Duodenal mucosa (tissue), 2 donors: ENCODE data around the gene LBHD2.
A peak's percentile ranks its signal among the peaks of the same experiment; 100 is the strongest.
"Not testable (repeated sequence)": the region's sequence is repeated elsewhere in the genome, so short reads cannot be mapped to it uniquely, and the experiment has no call there.

Experiments used
- H3K27ac ChIP-seq: one replicate; pipeline ENCODE4 v1.7.0; 2013; ENCODE audit warnings: low read depth, low read length
- H3K27me3 ChIP-seq, 2 donors: one replicate each; pipeline ENCODE4 v1.7.0; 2013; ENCODE audit warnings: low read length in 2 of 2, control low read depth in 1 of 2; ENCODE audit not compliant: insufficient read depth in 2 of 2, control insufficient read depth in 1 of 2
- H3K36me3 ChIP-seq, 2 donors: one replicate each; pipeline ENCODE4 v1.7.0; 2013; ENCODE audit warnings: low read length in 2 of 2, control low read depth in 1 of 2; ENCODE audit not compliant: insufficient read depth in 2 of 2, control insufficient read depth in 1 of 2
- H3K4me1 ChIP-seq, 2 donors: one replicate each; pipeline ENCODE4 v1.7.0; 2013; ENCODE audit warnings: low read length in 2 of 2, control low read depth in 1 of 2; ENCODE audit not compliant: insufficient read depth in 2 of 2, control insufficient read depth in 1 of 2
- H3K4me3 ChIP-seq, 2 donors: one replicate each; pipeline ENCODE4 v1.7.0; 2013; ENCODE audit warnings: low read length in 2 of 2, low read depth in 1 of 2
- H3K9ac ChIP-seq, 2 donors: one replicate each; pipeline ENCODE4 v1.7.0; 2013; ENCODE audit warnings: low read length in 2 of 2, low read depth in 1 of 2
- H3K9me3 ChIP-seq, 2 donors: one replicate each; pipeline ENCODE4 v1.7.0; 2013; ENCODE audit warnings: low read length in 2 of 2, control low read depth in 1 of 2; ENCODE audit not compliant: control insufficient read depth in 1 of 2

Gene LBHD2

DNA sequence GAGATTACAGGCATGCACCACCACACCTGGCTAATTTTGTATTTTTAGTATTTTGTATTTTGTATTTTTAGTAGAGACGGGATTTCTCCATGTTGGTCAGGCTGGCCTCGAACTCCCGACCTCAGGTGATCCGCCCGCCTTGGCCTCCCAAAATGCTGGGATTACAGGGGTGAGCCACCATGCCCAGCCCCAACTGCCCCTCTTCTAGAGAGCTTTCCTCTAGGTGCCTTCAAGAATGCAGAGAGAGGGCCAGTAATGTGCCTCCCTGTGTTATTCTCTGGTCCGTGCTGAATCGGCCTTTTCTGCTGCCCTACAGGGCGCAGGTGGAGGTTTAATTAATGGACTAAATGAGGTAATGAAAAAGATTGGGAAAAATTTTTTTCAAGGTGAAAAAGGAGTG, 35.5 kb downstream of the LBHD2 start:
- H3K4me1 ChIP-seq, result peaks cover 47 to 53% of the 10 kb centered on the region in 2 donors
- H3K9ac ChIP-seq, H3K9me3 ChIP-seq, H3K27ac ChIP-seq, H3K4me3 ChIP-seq, H3K36me3 ChIP-seq: not testable (repeated sequence)
- H3K27me3 ChIP-seq, result peaks cover 0 to 14% of the 10 kb centered on the region in 2 donors

DNA sequence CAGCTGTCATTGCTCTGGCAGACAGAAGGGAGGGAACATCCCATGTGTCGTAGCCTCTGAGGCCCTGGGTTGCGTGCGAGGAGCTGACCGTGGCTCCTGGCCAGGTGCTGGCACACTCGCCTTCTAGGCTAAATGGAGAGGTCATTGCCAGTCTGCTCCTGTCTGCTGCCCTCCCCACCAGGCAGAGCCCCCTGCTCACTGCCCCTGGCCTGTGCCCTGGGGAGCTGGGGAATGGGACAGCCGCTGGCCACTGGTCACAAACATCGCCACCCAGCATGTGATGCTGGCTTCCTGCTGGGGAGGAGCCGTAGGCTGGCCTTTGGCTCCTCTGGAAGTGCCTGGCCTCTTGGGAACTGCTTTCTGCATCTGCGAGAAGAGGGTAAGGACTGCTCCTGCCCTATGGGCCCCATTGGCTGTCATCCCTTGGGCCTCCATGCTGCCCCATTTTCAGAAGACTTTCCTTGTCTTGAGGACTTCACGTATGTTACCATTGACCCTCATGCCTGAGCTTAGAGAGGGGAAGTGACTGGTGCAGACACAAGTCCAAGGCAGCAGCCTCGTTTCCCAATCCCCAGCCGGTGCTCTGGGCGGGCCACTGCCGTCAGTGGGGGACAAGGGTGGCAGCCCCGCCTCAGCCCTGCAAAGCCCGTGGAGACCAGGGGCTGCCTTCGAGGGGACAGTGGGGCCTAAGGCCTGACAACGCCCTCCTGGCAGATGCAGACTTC, 37.3 kb downstream of the LBHD2 start:
- H3K9ac ChIP-seq, result no peak overlapping the region

DNA sequence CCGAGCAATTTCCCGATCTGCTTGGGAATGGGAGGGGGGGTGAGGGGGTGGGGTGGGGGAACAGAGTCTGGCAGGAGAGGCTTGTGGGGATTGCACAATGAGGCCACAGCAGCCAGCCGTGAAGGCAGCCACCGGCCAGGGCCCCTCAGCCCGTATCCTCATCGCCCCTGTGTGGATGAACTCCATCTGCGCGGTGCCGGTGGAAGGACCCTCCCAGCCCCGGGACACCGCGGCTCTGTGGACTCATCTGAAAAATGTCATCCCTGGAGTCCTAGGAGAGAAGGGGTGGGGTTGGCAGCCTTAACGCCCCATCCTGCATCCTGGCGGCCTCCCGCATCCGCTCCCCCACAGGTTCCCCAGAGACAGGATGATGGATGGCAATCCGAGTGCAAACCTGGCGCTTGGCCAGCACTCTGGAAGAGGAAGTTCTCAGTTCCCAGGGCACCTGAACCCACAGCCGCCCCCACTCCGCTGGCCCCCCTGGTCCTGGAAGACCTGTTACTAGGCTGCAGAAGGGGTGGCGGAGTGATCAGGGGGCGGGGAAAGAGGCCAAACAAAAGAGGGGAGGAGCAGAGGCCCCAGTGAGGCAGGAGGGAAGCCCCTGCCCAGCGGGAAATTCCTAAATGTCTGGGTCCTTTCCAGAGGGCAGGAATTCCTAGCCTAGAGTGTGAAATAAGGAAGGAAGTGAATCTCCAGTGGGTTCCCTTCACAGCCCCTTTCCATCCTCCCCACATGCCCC, 38.0 kb downstream of the LBHD2 start:
- Histone ChIP-seq H3K27ac (peak overlapping the region; percentile 84), H3K9me3 (no peaks in the 10 kb centered on the region), H3K27me3 (peaks cover 4 to 14% of the 10 kb centered on the region in 2 donors), H3K4me3 (peak overlapping the region; percentile 19 to 40), H3K4me1 (peaks cover 62 to 69% of the 10 kb centered on the region in 2 donors), H3K36me3 (no peaks in the 10 kb centered on the region), H3K9ac (peak overlapping the region in 1 of 2 donors; percentile 48)

More for the DNA sequence above, 37.3 kb downstream of the LBHD2 start:
- H3K9me3 ChIP-seq, result no peaks in the 10 kb centered on the region
- H3K27me3 ChIP-seq, result peaks cover 4 to 14% of the 10 kb centered on the region in 2 donors
- H3K4me3 ChIP-seq, result peak overlapping the region in 1 of 2 donors; percentile 35
- H3K27ac ChIP-seq, result peak overlapping the region; percentile 84
- peaks cover 59 to 65% of the 10 kb centered on the region in 2 donors for H3K4me1 ChIP-seq
- no peaks in the 10 kb centered on the region for H3K36me3 ChIP-seq

- Histone ChIP-seq H3K4me1 (peaks cover 62 to 73% of the 10 kb centered on the region in 2 donors), H3K9ac (peak overlapping the region in 1 of 2 donors; percentile 48)
These were observed 38.6 kb downstream of the LBHD2 start for GRCh38 chr14:103122585-103122946.

DNA sequence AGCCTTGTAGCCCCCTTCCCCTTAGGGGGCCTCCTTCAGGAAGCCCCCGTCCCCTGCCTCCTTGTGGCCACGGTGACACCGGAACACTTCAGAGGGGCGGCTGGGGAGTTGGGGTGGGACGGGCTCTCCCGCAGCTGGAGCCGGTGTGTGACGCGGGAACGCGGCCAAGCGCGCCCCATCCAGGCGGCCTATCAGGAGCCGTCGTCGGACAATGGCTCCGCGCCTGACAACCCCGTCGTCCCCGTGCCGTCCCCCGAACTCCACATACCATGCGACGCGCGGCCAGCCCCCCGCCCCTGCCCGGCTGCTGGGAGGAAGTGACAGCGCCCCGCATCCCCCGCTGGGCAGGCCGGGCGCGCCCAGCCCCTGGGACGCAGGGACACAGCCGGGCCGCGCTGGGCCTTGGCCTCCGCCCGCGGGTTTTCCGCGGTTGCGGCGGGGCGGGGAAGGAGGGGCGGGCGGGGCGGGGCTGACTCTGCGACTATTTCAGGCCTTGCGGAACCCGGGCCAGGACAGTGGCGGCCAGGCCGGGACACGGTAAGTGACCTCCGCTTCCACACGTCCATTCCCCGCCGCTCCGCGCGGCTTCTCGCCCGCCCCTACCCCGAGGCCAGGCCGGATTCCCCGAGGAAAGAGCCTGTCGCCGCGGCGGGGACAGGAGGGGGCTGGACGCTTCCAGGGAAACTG, 39.1 kb downstream of the LBHD2 start, which contains the start of gene TNFAIP2:
TSS of gene TNFAIP2 (plus strand) at position 515 of the 687 bp plus-strand sequence. CDS start 2,997 bp downstream, outside the sequence.
- Histone ChIP-seq H3K4me3 (peak within 1 kb of the TSS; percentile 60 to 68), H3K9ac (peak within 1 kb of the TSS; percentile 26 to 48), H3K9me3 (no peaks in the 10 kb centered on the region), H3K4me1 (peaks cover 63 to 78% of the 10 kb centered on the region in 2 donors), H3K27ac (peak within 1 kb of the TSS; percentile 84), H3K36me3 (no peaks in the 10 kb centered on the region), H3K27me3 (peaks cover 4 to 14% of the 10 kb centered on the region in 2 donors)

More at GRCh38 chr14:103122585-103122946, 38.6 kb downstream of the LBHD2 start:
- Histone ChIP-seq H3K27ac (peak overlapping the region; percentile 84), H3K9me3 (no peaks in the 10 kb centered on the region), H3K36me3 (no peaks in the 10 kb centered on the region), H3K4me3 (peak overlapping the region; percentile 37 to 40), H3K27me3 (peaks cover 4 to 14% of the 10 kb centered on the region in 2 donors)

- Histone ChIP-seq H3K9ac (peak overlapping the region; percentile 25 to 26), H3K4me3 (peak overlapping the region; percentile 60 to 68), H3K27me3 (peaks cover 4 to 14% of the 10 kb centered on the region in 2 donors), H3K36me3 (no peaks in the 10 kb centered on the region), H3K9me3 (no peaks in the 10 kb centered on the region), H3K4me1 (peaks cover 59 to 78% of the 10 kb centered on the region in 2 donors), H3K27ac (peak overlapping the region; percentile 50)
These were observed 39.9 kb downstream of the LBHD2 start for GRCh38 chr14:103123634-103124500.

DNA sequence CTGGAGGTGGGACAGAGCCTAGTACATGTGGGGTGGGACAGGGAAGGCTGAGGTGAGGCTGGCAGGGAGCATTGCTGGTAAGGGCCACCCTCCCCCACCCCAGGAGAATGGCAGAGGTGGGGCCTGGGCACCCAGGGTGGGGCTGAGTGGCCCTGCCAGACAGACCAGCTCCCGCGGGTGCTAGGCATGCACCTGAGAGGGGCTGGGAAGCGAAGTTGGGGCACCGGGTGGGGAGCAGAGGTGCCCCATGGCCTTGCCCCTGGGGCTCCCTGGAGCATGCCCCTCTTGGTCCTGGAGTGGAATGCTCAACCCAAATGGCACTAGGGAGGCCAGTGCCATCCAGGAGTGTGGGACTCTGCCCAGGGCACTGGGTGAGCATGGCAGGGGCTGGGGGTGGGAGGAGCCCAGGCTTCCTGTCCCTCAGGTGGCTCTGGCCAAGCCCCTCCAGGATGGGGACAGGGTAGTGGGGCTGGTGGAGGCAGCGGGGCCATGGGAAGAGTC, 40.5 kb downstream of the LBHD2 start:
- peak overlapping the region; percentile 25 to 26 for H3K9ac ChIP-seq
- peaks cover 57 to 79% of the 10 kb centered on the region in 2 donors for H3K4me1 ChIP-seq
- H3K27ac ChIP-seq, result no peak overlapping the region
- peak overlapping the region; percentile 60 to 68 for H3K4me3 ChIP-seq
- H3K27me3 ChIP-seq, result peaks cover 4 to 14% of the 10 kb centered on the region in 2 donors
- no peaks in the 10 kb centered on the region for H3K36me3 ChIP-seq
- no peaks in the 10 kb centered on the region for H3K9me3 ChIP-seq

GRCh38 chr14:103125098-103126070, 41.4 kb downstream of the LBHD2 start:
- Histone ChIP-seq H3K4me1 (peaks cover 56 to 76% of the 10 kb centered on the region in 2 donors), H3K9me3 (no peaks in the 10 kb centered on the region), H3K9ac (no peak overlapping the region), H3K27ac (no peak overlapping the region), H3K4me3 (peak overlapping the region; percentile 25 to 68), H3K27me3 (peaks cover 4 to 14% of the 10 kb centered on the region in 2 donors), H3K36me3 (no peaks in the 10 kb centered on the region)
